Bronchial epithelial cell (primary cell): ENCODE measurements around the gene MED22. TPM values are rescaled to one million over a fixed set of nuclear protein-coding genes. Genes with fewer than 3 reads are reported as not detected.

Experiments used
- DNase-seq: peaks from one replicate; pipeline ENCODE4 v3.0.0-alpha.2; 2010; ENCODE audit warnings: low read depth
- FAIRE-seq: peaks from 2 replicates; lab custom pipeline; 2011; peaks lifted over from hg19 to GRCh38; lab: Jason Lieb, UNC
- H3K27me3 ChIP-seq: 2 replicates; pipeline ENCODE4 v1.5.1; 2011; ENCODE audit warnings: low read length; ENCODE audit not compliant: control insufficient read depth, insufficient read depth
- H3K36me3 ChIP-seq: 2 replicates; pipeline ENCODE4 v1.5.1; 2011; ENCODE audit warnings: low read length; ENCODE audit not compliant: control insufficient read depth, insufficient read depth
- H3K4me3 ChIP-seq: 2 replicates; pipeline ENCODE4 v1.5.1; 2011; ENCODE audit warnings: mild to moderate bottlenecking, low read depth, low read length, control low read depth
- CTCF ChIP-seq: IDR thresholded peaks from 2 replicates; pipeline ENCODE4 v1.5.1; 2011; ENCODE audit warnings: mild to moderate bottlenecking, moderate library complexity, low read length, control low read depth, inconsistent platforms; ENCODE audit not compliant: insufficient read depth, severe bottlenecking
- total RNA-seq: library from RNA; depleted of rRNA; stranded (reverse); fragments of >200 nt; gene quantifications from 2 replicates; pipeline ENCODE4 v1.2.1, GENCODE V29; 2014

Gene MED22
- total RNA-seq, 1 donor from 2014 or later, result 21.3 TPM

GRCh38 chr9:133344979-133345378, 3.0 kb downstream of the MED22 start:
- DNase-seq (no peak), FAIRE-seq (no peak)
- Histone ChIP-seq H3K36me3 (peaks cover 45% of the 10 kb centered on the region), H3K4me3 (no peak overlapping the region), H3K27me3 (no peaks in the 10 kb centered on the region)
- no peak for TF ChIP-seq CTCF

GRCh38 chr9:133344071-133344470, 3.9 kb downstream of the MED22 start:
- peaks cover 42% of the 10 kb centered on the region for H3K36me3 ChIP-seq
- DNase-seq, result no peak
- no peaks in the 10 kb centered on the region for H3K27me3 ChIP-seq
- peak; percentile 36 for FAIRE-seq
- no peak for TF ChIP-seq CTCF
- no peak overlapping the region for H3K4me3 ChIP-seq

GRCh38 chr9:133342570-133342969, 5.4 kb downstream of the MED22 start:
- FAIRE-seq (no peak), DNase-seq (no peak)
- peaks cover 40% of the 10 kb centered on the region for H3K36me3 ChIP-seq
- H3K27me3 ChIP-seq, result no peaks in the 10 kb centered on the region
- no peak overlapping the region for H3K4me3 ChIP-seq
- peak; percentile 10 for TF ChIP-seq CTCF

GRCh38 chr9:133342069-133342406, 5.9 kb downstream of the MED22 start:
- no peak for DNase-seq
- FAIRE-seq, result no peak
- no peaks in the 10 kb centered on the region for H3K27me3 ChIP-seq
- H3K36me3 ChIP-seq, result peaks cover 40% of the 10 kb centered on the region
- TF ChIP-seq CTCF, result peak; percentile 38
- no peak overlapping the region for H3K4me3 ChIP-seq

GRCh38 chr9:133341369-133342068, 6.4 kb downstream of the MED22 start:
- DNase-seq (no peak), FAIRE-seq (no peak)
- no peak overlapping the region for H3K4me3 ChIP-seq
- peaks cover 40% of the 10 kb centered on the region for H3K36me3 ChIP-seq
- no peaks in the 10 kb centered on the region for H3K27me3 ChIP-seq
- no peak for TF ChIP-seq CTCF

- Histone ChIP-seq H3K4me3 (no peak overlapping the region), H3K36me3 (peaks cover 40% of the 10 kb centered on the region), H3K27me3 (no peaks in the 10 kb centered on the region)
- no peak for FAIRE-seq
- no peak for DNase-seq
- TF ChIP-seq CTCF, result no peak
Observed at GRCh38 chr9:133340916-133341315, 7.0 kb downstream of the MED22 start.
